Transverse colon (tissue), 4 donors: Measurements from ENCODE around the gene SREBF1. TPM values are rescaled to one million over a fixed set of nuclear protein-coding genes. Genes with fewer than 3 reads are reported as not detected.

Experiments used
- DNase-seq: peaks from one replicate; pipeline ENCODE4 v3.0.0-alpha.2; 2019
- H3K27ac ChIP-seq, 4 donors: fragments of 200-600 bp; sonication (generic); 2 replicates each; pipeline ENCODE4 v1.5.1; 2016 to 2018; ENCODE audit warnings: inconsistent platforms in 4 of 4
- H3K27me3 ChIP-seq: fragments of 200-600 bp; sonication (generic); 2 replicates; pipeline ENCODE4 v1.5.1; 2017; ENCODE audit warnings: inconsistent platforms
- H3K36me3 ChIP-seq, 4 donors: fragments of 200-600 bp; sonication (generic); 2 replicates each; pipeline ENCODE4 v1.5.1; 2017 to 2019; ENCODE audit warnings: inconsistent platforms in 4 of 4
- H3K4me1 ChIP-seq, 4 donors: fragments of 200-600 bp; sonication (generic); 2 replicates each; pipeline ENCODE4 v1.5.1; 2017 to 2020; ENCODE audit warnings: inconsistent platforms in 4 of 4
- H3K4me3 ChIP-seq, 4 donors: fragments of 200-600 bp; sonication (generic); 1 replicate in 1 of 4; 2 replicates in 3 of 4; pipeline versions ENCODE4 v1.5.1 to v1.6.1; 2017 to 2019; ENCODE audit warnings: inconsistent platforms in 4 of 4
- H3K9me3 ChIP-seq, 2 donors: fragments of 200-600 bp; sonication (generic); 2 replicates each; pipeline ENCODE4 v1.5.1; 2017 to 2019; ENCODE audit warnings: inconsistent platforms in 2 of 2
- EP300 ChIP-seq: sonication (generic); formaldehyde crosslinking; IDR thresholded peaks from one replicate; pipeline ENCODE4 v1.6.1; 2017; ENCODE audit warnings: antibody characterized with exemption, low read depth
- POLR2A ChIP-seq: fragments of 450-650 bp; IDR thresholded peaks from one replicate; pipeline ENCODE4 v1.6.1; 2016; ENCODE audit warnings: antibody characterized with exemption, mild to moderate bottlenecking, moderate library complexity
- POLR2AphosphoS5 ChIP-seq, 3 donors: sonication (generic); formaldehyde crosslinking; IDR thresholded peaks; one replicate each; pipeline ENCODE4 v1.6.1; 2016; ENCODE audit warnings: antibody characterized with exemption in 3 of 3
- WGBS, 2 donors: methylation state at CpG; one replicate each; pipeline ENCODE4 v1.1.5; 2018; ENCODE audit warnings: low coverage in 1 of 2; 5-methylcytosine and 5-hydroxymethylcytosine counted together
- in situ Hi-C, 4 donors: fragments of 200-750 bp; cut with MboI; loops; one replicate each; pipeline versions ENCODE4 v1.15.0 to v1.15.1; 2017; ENCODE audit warnings: low sequenced_read_pairs in 3 of 4, low pct_ligation_motif_present in 1 of 4, low pct_unique_long_range_greater_than_20kb in 1 of 4
- intact Hi-C: fragments of 100-400 bp; cut with DNase I; formaldehyde crosslinking; loops from one replicate; pipeline ENCODE4 v1.15.1; 2023; ENCODE audit warnings: low total_unique reads
- total RNA-seq, 4 donors: library from RNA; depleted of rRNA; stranded (reverse); fragments of >200 nt; gene quantifications; one replicate each; pipeline ENCODE4 v1.1.0, GENCODE V29; 2016
- TF ChIP-seq, protein P1 (sequence below), 5 experiments: fragments of 200-600 bp in 3 of 5; fragments of 450-650 bp in 2 of 5; sonication (generic) in 3 of 5; IDR thresholded peaks; 1 replicate in 2 of 5; 2 replicates in 3 of 5; pipeline ENCODE4 v1.5.1; 2016 to 2017; ENCODE audit warnings: antibody characterized with exemption in 5 of 5, inconsistent platforms in 3 of 5, mild to moderate bottlenecking in 2 of 5, moderate library complexity in 1 of 5

Gene SREBF1
- total RNA-seq, 4 donors from 2014 or later = 45.7 to 206 (median 148) TPM

GRCh38 chr17:17826942-17827785 is 9.6 kb downstream of the SREBF1 start:
- Histone ChIP-seq H3K27ac (peak overlapping the region; percentile 88 to 98 (median 96)), H3K4me1 (peaks cover 43 to 79% (median 64%) of the 10 kb centered on the region in 4 donors), H3K36me3 (no peaks in the 10 kb centered on the region), H3K27me3 (no peaks in the 10 kb centered on the region), H3K4me3 (no peak overlapping the region), H3K9me3 (no peaks in the 10 kb centered on the region)
- in situ Hi-C loops (no loop called here), intact Hi-C loops (no loop called here)
- WGBS, 2 donors = 87% methylated on average over 15 of the region's 16 CpGs; no CpG with 5 or more reads in 1 of the 2 donors
- DNase-seq = no peak
- TF ChIP-seq, protein P1, sequence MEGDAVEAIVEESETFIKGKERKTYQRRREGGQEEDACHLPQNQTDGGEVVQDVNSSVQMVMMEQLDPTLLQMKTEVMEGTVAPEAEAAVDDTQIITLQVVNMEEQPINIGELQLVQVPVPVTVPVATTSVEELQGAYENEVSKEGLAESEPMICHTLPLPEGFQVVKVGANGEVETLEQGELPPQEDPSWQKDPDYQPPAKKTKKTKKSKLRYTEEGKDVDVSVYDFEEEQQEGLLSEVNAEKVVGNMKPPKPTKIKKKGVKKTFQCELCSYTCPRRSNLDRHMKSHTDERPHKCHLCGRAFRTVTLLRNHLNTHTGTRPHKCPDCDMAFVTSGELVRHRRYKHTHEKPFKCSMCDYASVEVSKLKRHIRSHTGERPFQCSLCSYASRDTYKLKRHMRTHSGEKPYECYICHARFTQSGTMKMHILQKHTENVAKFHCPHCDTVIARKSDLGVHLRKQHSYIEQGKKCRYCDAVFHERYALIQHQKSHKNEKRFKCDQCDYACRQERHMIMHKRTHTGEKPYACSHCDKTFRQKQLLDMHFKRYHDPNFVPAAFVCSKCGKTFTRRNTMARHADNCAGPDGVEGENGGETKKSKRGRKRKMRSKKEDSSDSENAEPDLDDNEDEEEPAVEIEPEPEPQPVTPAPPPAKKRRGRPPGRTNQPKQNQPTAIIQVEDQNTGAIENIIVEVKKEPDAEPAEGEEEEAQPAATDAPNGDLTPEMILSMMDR (IDR thresholded peaks at IDR 0.05) = no peak
- TF ChIP-seq POLR2AphosphoS5 (IDR thresholded peaks at IDR 0.05) = no peak
- TF ChIP-seq EP300 = no peak
- no peak for TF ChIP-seq POLR2A

GRCh38 chr17:17826342-17826713 is 10.5 kb downstream of the SREBF1 start:
- intact Hi-C loops = no loop called here
- peak overlapping the region; percentile 88 to 98 (median 96) for H3K27ac ChIP-seq
- DNase-seq = no peak

GRCh38 chr17:17824783-17825614 is 11.8 kb downstream of the SREBF1 start:
- WGBS, 2 donors = 18 to 50% methylated on average over 3 to 14 of the region's 14 CpGs
- Histone ChIP-seq H3K4me1 (peaks cover 33 to 79% (median 67%) of the 10 kb centered on the region in 4 donors), H3K27ac (peak overlapping the region; percentile 88 to 98 (median 96)), H3K27me3 (no peaks in the 10 kb centered on the region), H3K36me3 (no peaks in the 10 kb centered on the region), H3K4me3 (no peak overlapping the region), H3K9me3 (no peaks in the 10 kb centered on the region)
- DNase-seq = no peak
- TF ChIP-seq POLR2A (no peak), POLR2AphosphoS5 (IDR thresholded peaks at IDR 0.05) (peak in 1 of 3 donors; percentile 51)
- in situ Hi-C loops = no loop called here
- intact Hi-C loops = no loop called here

More at GRCh38 chr17:17826342-17826713, 10.5 kb downstream of the SREBF1 start:
- WGBS, 2 donors = 70% methylated on average over 2 of the region's 2 CpGs; no CpG with 5 or more reads in 1 of the 2 donors
- no peaks in the 10 kb centered on the region for H3K9me3 ChIP-seq
- H3K36me3 ChIP-seq = no peaks in the 10 kb centered on the region
- in situ Hi-C loops = no loop called here
- TF ChIP-seq POLR2A (no peak), EP300 (no peak), POLR2AphosphoS5 (IDR thresholded peaks at IDR 0.05) (no peak)
- TF ChIP-seq, protein P1 (IDR thresholded peaks at IDR 0.05) = no peak
- H3K4me1 ChIP-seq = peaks cover 39 to 79% (median 65%) of the 10 kb centered on the region in 4 donors
- H3K4me3 ChIP-seq = no peak overlapping the region
- H3K27me3 ChIP-seq = no peaks in the 10 kb centered on the region

DNA sequence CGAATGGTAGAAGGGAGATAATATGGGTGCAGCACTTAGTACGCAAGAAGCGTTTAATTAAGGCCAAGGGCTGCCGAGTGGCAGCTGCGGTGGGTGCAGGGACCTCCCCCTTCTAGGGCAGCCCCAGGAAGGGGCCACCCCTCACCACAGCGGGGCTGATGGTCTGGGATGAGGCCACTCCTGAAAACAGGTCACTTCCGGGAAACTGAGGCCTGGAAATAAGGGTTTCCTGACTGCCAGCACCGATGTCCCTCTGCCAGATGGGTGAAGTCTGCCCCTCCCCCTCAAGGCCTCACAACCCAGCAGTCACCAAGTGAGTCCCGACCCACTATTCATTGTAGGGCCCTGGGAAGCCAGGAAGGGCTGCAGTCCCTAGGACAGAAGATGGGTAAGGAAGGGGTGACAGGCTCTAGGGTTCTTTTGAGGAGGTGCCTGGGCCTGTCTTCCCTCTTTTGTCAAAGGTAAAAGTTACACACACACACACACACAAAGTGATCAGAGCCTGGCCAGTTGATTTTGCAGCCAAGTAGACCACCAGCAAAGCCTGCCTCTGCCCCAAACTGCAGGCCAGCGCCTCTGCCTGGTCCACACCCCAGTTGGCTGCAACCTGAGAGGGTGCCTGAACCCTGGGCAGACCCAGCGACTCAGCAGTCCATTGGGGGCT is 12.5 kb downstream of the SREBF1 start:
- intact Hi-C loops (no loop called here), in situ Hi-C loops (no loop called here)
- WGBS, 2 donors = 14% methylated on average over 9 of the region's 11 CpGs; no CpG with 5 or more reads in 1 of the 2 donors
- Histone ChIP-seq H3K27me3 (no peaks in the 10 kb centered on the region), H3K9me3 (no peaks in the 10 kb centered on the region), H3K4me1 (peaks cover 39 to 79% (median 67%) of the 10 kb centered on the region in 4 donors), H3K36me3 (no peaks in the 10 kb centered on the region), H3K27ac (peak overlapping the region; percentile 88 to 98 (median 96)), H3K4me3 (peak overlapping the region; percentile 12 to 44 (median 20))
- DNase-seq = no peak
- no peak for TF ChIP-seq EP300
- peak; percentile 14 for TF ChIP-seq POLR2A
